Nephron (organoid): Measurements from ENCODE around the gene PLEKHH1.
A peak's percentile ranks its signal among the peaks of the same experiment; 100 is the strongest.

Experiments used
- H3K27ac Mint-ChIP-seq, 3 experiments: 2 replicates each; pipeline ENCODE4 v1.8.0; 2020; ENCODE audit warnings: mixed read lengths in 3 of 3, mild to moderate bottlenecking in 2 of 3, moderate library complexity in 1 of 3
- H3K27me3 Mint-ChIP-seq: 2 replicates; pipeline ENCODE4 v1.8.0; 2021; ENCODE audit warnings: low read depth, mild to moderate bottlenecking, moderate library complexity, mixed read lengths
- H3K36me3 Mint-ChIP-seq: 2 replicates; pipeline ENCODE4 v1.8.0; 2020; ENCODE audit warnings: low read depth, mixed read lengths
- H3K4me1 Mint-ChIP-seq: 2 replicates; pipeline ENCODE4 v1.8.0; 2020; ENCODE audit warnings: mixed read lengths
- H3K4me3 Mint-ChIP-seq, 3 experiments: 2 replicates each; pipeline ENCODE4 v1.8.0; 2020; ENCODE audit warnings: mild to moderate bottlenecking in 3 of 3, mixed read lengths in 3 of 3, moderate library complexity in 2 of 3
- H3K9me3 Mint-ChIP-seq: 2 replicates; pipeline ENCODE4 v1.8.0; 2020; ENCODE audit warnings: mixed read lengths
- CTCF ChIP-seq, 3 experiments: fragments of 200-600 bp; sonication (generic); IDR thresholded peaks; one replicate each; pipeline ENCODE4 v1.5.0; 2021; ENCODE audit warnings: antibody characterized with exemption in 3 of 3; ENCODE audit not compliant: unreplicated experiment in 3 of 3

Gene PLEKHH1

GRCh38 chr14:67573228-67574010 is 40.3 kb downstream of the PLEKHH1 start:
- Mint-ChIP-seq H3K36me3 (no peaks in the 10 kb centered on the region), H3K27me3 (no peaks in the 10 kb centered on the region)

DNA sequence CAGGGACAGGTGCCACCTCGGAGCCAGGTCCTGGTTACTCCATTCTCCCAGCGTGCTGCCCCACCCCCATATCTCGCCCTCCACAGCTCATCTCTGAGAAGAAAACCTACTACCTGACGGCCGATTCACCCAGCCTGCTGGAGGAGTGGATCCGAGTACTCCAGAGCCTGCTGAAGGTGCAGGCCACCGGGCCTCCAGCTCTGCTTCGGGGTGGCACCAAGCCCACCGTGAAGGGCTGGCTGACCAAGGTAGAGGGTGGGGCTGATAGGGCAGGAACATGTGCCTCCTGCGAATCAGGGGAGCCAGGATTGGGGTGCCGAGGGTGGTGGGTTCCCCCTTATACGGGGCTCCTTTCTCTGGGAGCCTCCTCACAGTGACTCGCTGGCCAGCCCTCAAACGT is 41.1 kb downstream of the PLEKHH1 start:
- H3K4me3 Mint-ChIP-seq = no peak overlapping the region
- TF ChIP-seq CTCF (IDR thresholded peaks at IDR 0.05; ENCODE audit: unreplicated experiment in 3 of 3) = no peak
- H3K9me3 Mint-ChIP-seq = no peaks in the 10 kb centered on the region
- H3K27me3 Mint-ChIP-seq = peaks cover 2% of the 10 kb centered on the region
- H3K27ac Mint-ChIP-seq = no peak overlapping the region
- no peaks in the 10 kb centered on the region for H3K36me3 Mint-ChIP-seq
- no peaks in the 10 kb centered on the region for H3K4me1 Mint-ChIP-seq

More at GRCh38 chr14:67573228-67574010, 40.3 kb downstream of the PLEKHH1 start:
- Mint-ChIP-seq H3K4me1 (no peaks in the 10 kb centered on the region), H3K4me3 (no peak overlapping the region), H3K27ac (no peak overlapping the region), H3K9me3 (no peaks in the 10 kb centered on the region)
- TF ChIP-seq CTCF (IDR thresholded peaks at IDR 0.05; ENCODE audit: unreplicated experiment in 3 of 3) = no peak

GRCh38 chr14:67574806-67575205 is 41.7 kb downstream of the PLEKHH1 start:
- Mint-ChIP-seq H3K36me3 (peaks cover 3% of the 10 kb centered on the region), H3K4me1 (no peaks in the 10 kb centered on the region), H3K27me3 (peaks cover 3% of the 10 kb centered on the region), H3K4me3 (no peak overlapping the region), H3K9me3 (no peaks in the 10 kb centered on the region), H3K27ac (no peak overlapping the region)
- TF ChIP-seq CTCF (IDR thresholded peaks at IDR 0.05; ENCODE audit: unreplicated experiment in 3 of 3) = no peak

- no peaks in the 10 kb centered on the region for H3K4me1 Mint-ChIP-seq
- H3K27ac Mint-ChIP-seq = peak overlapping the region; percentile 61 to 94 (median 83)
- no peak for TF ChIP-seq CTCF (IDR thresholded peaks at IDR 0.05; ENCODE audit: unreplicated experiment in 3 of 3)
- H3K36me3 Mint-ChIP-seq = peaks cover 3% of the 10 kb centered on the region
- no peaks in the 10 kb centered on the region for H3K9me3 Mint-ChIP-seq
- H3K4me3 Mint-ChIP-seq = no peak overlapping the region
- peaks cover 3% of the 10 kb centered on the region for H3K27me3 Mint-ChIP-seq
Observed at GRCh38 chr14:67575684-67576083, 42.6 kb downstream of the PLEKHH1 start.

GRCh38 chr14:67576216-67576955 is 43.3 kb downstream of the PLEKHH1 start:
- Mint-ChIP-seq H3K27ac (peak overlapping the region; percentile 81 to 94 (median 83)), H3K4me1 (no peaks in the 10 kb centered on the region), H3K36me3 (peaks cover 3% of the 10 kb centered on the region), H3K9me3 (no peaks in the 10 kb centered on the region), H3K27me3 (peaks cover 3% of the 10 kb centered on the region), H3K4me3 (no peak overlapping the region)
- TF ChIP-seq CTCF (IDR thresholded peaks at IDR 0.05; ENCODE audit: unreplicated experiment in 3 of 3) = no peak
